GM23338 (cell line): ENCODE data around the gene SASS6. TPM values are rescaled to one million over a fixed set of nuclear protein-coding genes. Genes with fewer than 3 reads are reported as not detected.

Source experiments
- ATAC-seq: fragments of 200-7000 bp; cut with Tn5 transposase; 3 replicates; pipeline ENCODE4 v1.9.1; 2020
- DNase-seq: peaks from one replicate; pipeline ENCODE4 v3.0.0-alpha.2; 2015; ENCODE audit warnings: low spot score
- H2AFZ ChIP-seq: fragments of 200-600 bp; sonication (generic); 2 replicates; pipeline ENCODE4 v1.8.0; 2016; ENCODE audit warnings: antibody characterized with exemption, mild to moderate bottlenecking, moderate library complexity
- H3F3A ChIP-seq: fragments of 200-600 bp; sonication (generic); replicated peaks from 2 replicates; pipeline ENCODE4 v1.8.0; 2017; ENCODE audit warnings: antibody characterized with exemption, mixed run types, low read depth
- H3K27ac ChIP-seq: fragments of 200-600 bp; sonication (generic); 2 replicates; pipeline ENCODE4 v1.6.1; 2016; ENCODE audit warnings: low read depth
- H3K27me3 ChIP-seq: fragments of 200-600 bp; sonication (generic); 2 replicates; pipeline ENCODE4 v1.8.0; 2016; ENCODE audit warnings: mild to moderate bottlenecking, mixed run types, moderate library complexity; ENCODE audit not compliant: insufficient read depth
- H3K36me3 ChIP-seq: fragments of 200-600 bp; sonication (generic); 2 replicates; pipeline ENCODE4 v1.8.0; 2016; ENCODE audit warnings: mild to moderate bottlenecking; ENCODE audit not compliant: insufficient read depth
- H3K4me1 ChIP-seq: fragments of 200-600 bp; sonication (generic); 2 replicates; pipeline ENCODE4 v1.8.0; 2016; ENCODE audit warnings: mild to moderate bottlenecking, moderate library complexity; ENCODE audit not compliant: insufficient read depth
- H3K4me2 ChIP-seq: fragments of 200-600 bp; sonication (generic); 2 replicates; pipeline ENCODE4 v1.7.1; 2017; ENCODE audit warnings: mixed run types
- H3K4me3 ChIP-seq: fragments of 200-600 bp; sonication (generic); 2 replicates; pipeline ENCODE4 v1.6.1; 2016; ENCODE audit warnings: mixed run types
- H3K79me2 ChIP-seq: fragments of 200-600 bp; sonication (generic); replicated peaks from 2 replicates; pipeline ENCODE4 v1.8.0; 2017; ENCODE audit warnings: mild to moderate bottlenecking; ENCODE audit not compliant: insufficient read depth
- H3K9me2 ChIP-seq: fragments of 200-600 bp; sonication (generic); 2 replicates; pipeline ENCODE4 v1.8.0; 2017; ENCODE audit not compliant: insufficient read depth
- H4K20me1 ChIP-seq: fragments of 200-600 bp; sonication (generic); replicated peaks from 2 replicates; pipeline ENCODE4 v1.8.0; 2017; ENCODE audit warnings: mild to moderate bottlenecking; ENCODE audit not compliant: insufficient read depth
- H3K27ac Mint-ChIP-seq: 2 replicates; pipeline ENCODE4 v1.8.0; 2020; ENCODE audit warnings: inconsistent platforms, mild to moderate bottlenecking, moderate library complexity, mixed read lengths
- H3K27me3 Mint-ChIP-seq: 3 replicates; pipeline ENCODE4 v1.8.0; 2022; ENCODE audit warnings: low read depth, mild to moderate bottlenecking, moderate library complexity, mixed read lengths, inconsistent platforms; ENCODE audit not compliant: insufficient read depth, poor library complexity
- H3K36me3 Mint-ChIP-seq: 3 replicates; pipeline ENCODE4 v1.8.0; 2021; ENCODE audit warnings: low read depth, mild to moderate bottlenecking, inconsistent platforms, moderate library complexity, mixed read lengths
- H3K4me1 Mint-ChIP-seq: 3 replicates; pipeline ENCODE4 v1.8.0; 2020; ENCODE audit warnings: mild to moderate bottlenecking, inconsistent platforms, mixed read lengths
- H3K4me3 Mint-ChIP-seq: 3 replicates; pipeline ENCODE4 v1.8.0; 2021; ENCODE audit warnings: moderate library complexity, mild to moderate bottlenecking, inconsistent platforms, mixed read lengths
- H3K9me3 Mint-ChIP-seq: 3 replicates; pipeline ENCODE4 v1.8.0; 2020; ENCODE audit warnings: moderate library complexity, mild to moderate bottlenecking, inconsistent platforms, mixed read lengths
- CREB1 ChIP-seq: fragments of 250-450 bp; sonication (Bioruptor Pico); IDR thresholded peaks from 2 replicates; pipeline ENCODE4 v1.5.0; 2020; ENCODE audit warnings: low read depth, mild to moderate bottlenecking, moderate library complexity
- CTCF ChIP-seq, 2 experiments: fragments of 200-600 bp in 1 of 2; sonication (generic) in 1 of 2; conservative IDR thresholded peaks; 2 replicates each; pipeline versions ENCODE4 v1.5.1 to v1.6.1; 2016 to 2017; ENCODE audit warnings: antibody characterized with exemption in 2 of 2, low read depth in 2 of 2, mild to moderate bottlenecking in 2 of 2, moderate library complexity in 1 of 2
- EZH2 ChIP-seq: fragments of 200-600 bp; sonication (generic); IDR thresholded peaks from one replicate; pipeline ENCODE4 v1.8.0; 2017; ENCODE audit warnings: antibody characterized with exemption, mild to moderate bottlenecking, low read depth; ENCODE audit not compliant: unreplicated experiment
- EZH2phosphoT487 ChIP-seq: fragments of 200-600 bp; sonication (generic); IDR thresholded peaks from one replicate; pipeline ENCODE4 v1.8.1; 2018; ENCODE audit warnings: antibody characterized with exemption; ENCODE audit not compliant: unreplicated experiment
- JUNB ChIP-seq: IDR thresholded peaks from one replicate; pipeline ENCODE4 v1.6.1; 2016; ENCODE audit warnings: antibody characterized with exemption; ENCODE audit not compliant: unreplicated experiment
- NANOG ChIP-seq: IDR thresholded peaks from 2 replicates; pipeline ENCODE4 v1.6.1; 2016; ENCODE audit warnings: antibody characterized with exemption, borderline replicate concordance
- POLR2AphosphoS5 ChIP-seq: IDR thresholded peaks from 2 replicates; pipeline ENCODE4 v1.6.1; 2016; ENCODE audit warnings: antibody characterized with exemption, low read depth
- STAT1 ChIP-seq: IDR thresholded peaks from one replicate; pipeline ENCODE4 v1.6.1; 2016; ENCODE audit warnings: antibody characterized with exemption; ENCODE audit not compliant: unreplicated experiment
- ZNF114 ChIP-seq: fragments of 250-450 bp; sonication (Bioruptor Pico); IDR thresholded peaks from 2 replicates; pipeline ENCODE4 v1.5.0; 2020; ENCODE audit warnings: mild to moderate bottlenecking, moderate library complexity
- ZNF331 ChIP-seq: fragments of 250-450 bp; sonication (Bioruptor Pico); IDR thresholded peaks from 2 replicates; pipeline ENCODE4 v1.5.0; 2020; ENCODE audit warnings: low read depth, mild to moderate bottlenecking, moderate library complexity
- ZNF462 ChIP-seq: fragments of 250-450 bp; sonication (Bioruptor Pico); IDR thresholded peaks from 2 replicates; pipeline ENCODE4 v1.5.0; 2020; ENCODE audit warnings: mild to moderate bottlenecking, moderate library complexity
- polyA plus RNA-seq: library from polyadenylated mRNA; unstranded; fragments of >200 nt; fragmentation: Nextera tagmentation; extraction: Ambion mirVana; gene quantifications from 2 replicates; pipeline ENCODE4 v1.2.1, GENCODE V29; 2016
- total RNA-seq: library from RNA; depleted of rRNA; stranded (reverse); fragments of >200 nt; shearing (Covaris generic); gene quantifications from 2 replicates; pipeline ENCODE4 v1.2.3, GENCODE V29; 2014
- TF ChIP-seq, protein P1 (sequence below): IDR thresholded peaks from one replicate; pipeline ENCODE4 v1.6.1; 2018; ENCODE audit warnings: antibody characterized with exemption; ENCODE audit not compliant: unreplicated experiment
- TF ChIP-seq, protein P2 (sequence below): IDR thresholded peaks from 2 replicates; pipeline ENCODE4 v1.6.1; 2016; ENCODE audit warnings: antibody characterized with exemption

The SASS6 gene
- total and polyA plus RNA-seq, 2 experiments from 2014 or later: 17.0 to 21.1 TPM

DNA sequence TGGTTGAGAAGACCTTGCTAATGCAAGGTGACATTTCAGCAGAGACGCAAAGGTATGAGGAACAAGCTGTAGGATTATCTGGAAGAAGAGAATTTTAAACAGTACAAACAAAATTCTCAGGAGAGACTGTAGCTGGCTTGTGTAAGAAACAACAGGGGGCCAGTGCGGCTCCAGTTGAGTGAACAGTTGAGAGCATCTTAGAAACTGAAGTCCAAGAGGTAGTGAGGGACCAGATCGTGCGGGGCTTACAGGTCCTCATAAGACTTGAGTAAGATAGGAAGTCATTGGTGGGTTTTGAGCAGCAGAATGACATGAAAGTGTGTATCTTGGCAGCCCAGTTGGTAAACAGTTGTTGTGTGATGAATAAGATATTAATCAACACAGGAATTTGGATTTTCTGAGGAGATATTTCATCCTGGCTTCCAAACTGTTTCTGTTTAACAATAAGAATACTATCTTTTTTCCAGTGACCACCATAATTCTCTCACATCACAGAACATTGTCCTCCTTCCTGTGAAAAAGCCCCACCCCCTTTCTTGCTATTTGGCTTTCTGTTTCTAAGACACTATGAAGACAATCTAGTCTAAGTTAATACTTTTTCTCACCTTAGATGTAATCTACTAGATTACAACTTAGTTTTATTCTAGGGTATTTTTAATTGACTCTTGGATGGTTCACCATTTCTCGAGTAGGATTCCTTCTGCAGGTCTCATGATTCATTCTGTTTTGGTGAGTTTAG, 62.4 kb downstream of the SASS6 start (continued):
- TF ChIP-seq JUNB: no peak
- TF ChIP-seq ZNF331 (CRISPR knock-in tag): no peak

DNA sequence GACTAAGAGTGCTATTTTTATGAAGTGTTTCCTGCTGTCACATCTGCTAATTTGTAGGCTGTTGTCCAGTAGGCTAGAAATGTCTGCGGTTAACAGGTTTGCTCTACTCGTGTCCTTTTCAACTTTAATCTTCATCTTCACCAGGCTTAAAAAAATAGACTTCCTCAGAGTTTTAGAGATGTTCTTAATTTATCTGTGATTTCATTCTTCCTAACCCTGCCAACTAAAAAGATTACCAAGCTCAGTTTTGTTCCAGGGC, 66.8 kb downstream of the SASS6 start:
- Histone ChIP-seq H3K4me2 (no peak overlapping the region), H4K20me1 (peaks cover 4% of the 10 kb centered on the region; the same call in 1 of the 2 replicates), H3K27ac (no peak overlapping the region), H3K4me1 (no peaks in the 10 kb centered on the region), H3F3A (no peaks in the 10 kb centered on the region), H2AFZ (no peak overlapping the region), H3K4me3 (no peak overlapping the region), H3K79me2 (peaks cover 14% of the 10 kb centered on the region), H3K27me3 (no peaks in the 10 kb centered on the region), H3K9me2 (no peaks in the 10 kb centered on the region), H3K36me3 (peaks cover 52% of the 10 kb centered on the region)
- Mint-ChIP-seq H3K4me1 (no peaks in the 10 kb centered on the region), H3K4me3 (no peak overlapping the region), H3K27me3 (peaks cover 4% of the 10 kb centered on the region), H3K9me3 (no peaks in the 10 kb centered on the region; the same call in 2 of the 3 replicates), H3K36me3 (peaks cover 58% of the 10 kb centered on the region), H3K27ac (peak overlapping the region; percentile 10)
- TF ChIP-seq EZH2phosphoT487 (no peak), STAT1 (no peak), NANOG (no peak), ZNF462 (no peak), CTCF (conservative IDR thresholded peaks at IDR 0.05; ENCODE audit: low read depth in 2 of 2) (no peak), ZNF331 (CRISPR knock-in tag) (no peak), JUNB (no peak), CREB1 (CRISPR knock-in tag) (no peak), POLR2AphosphoS5 (no peak), EZH2 (no peak), ZNF114 (CRISPR knock-in tag) (no peak)
- TF ChIP-seq, protein P1, sequence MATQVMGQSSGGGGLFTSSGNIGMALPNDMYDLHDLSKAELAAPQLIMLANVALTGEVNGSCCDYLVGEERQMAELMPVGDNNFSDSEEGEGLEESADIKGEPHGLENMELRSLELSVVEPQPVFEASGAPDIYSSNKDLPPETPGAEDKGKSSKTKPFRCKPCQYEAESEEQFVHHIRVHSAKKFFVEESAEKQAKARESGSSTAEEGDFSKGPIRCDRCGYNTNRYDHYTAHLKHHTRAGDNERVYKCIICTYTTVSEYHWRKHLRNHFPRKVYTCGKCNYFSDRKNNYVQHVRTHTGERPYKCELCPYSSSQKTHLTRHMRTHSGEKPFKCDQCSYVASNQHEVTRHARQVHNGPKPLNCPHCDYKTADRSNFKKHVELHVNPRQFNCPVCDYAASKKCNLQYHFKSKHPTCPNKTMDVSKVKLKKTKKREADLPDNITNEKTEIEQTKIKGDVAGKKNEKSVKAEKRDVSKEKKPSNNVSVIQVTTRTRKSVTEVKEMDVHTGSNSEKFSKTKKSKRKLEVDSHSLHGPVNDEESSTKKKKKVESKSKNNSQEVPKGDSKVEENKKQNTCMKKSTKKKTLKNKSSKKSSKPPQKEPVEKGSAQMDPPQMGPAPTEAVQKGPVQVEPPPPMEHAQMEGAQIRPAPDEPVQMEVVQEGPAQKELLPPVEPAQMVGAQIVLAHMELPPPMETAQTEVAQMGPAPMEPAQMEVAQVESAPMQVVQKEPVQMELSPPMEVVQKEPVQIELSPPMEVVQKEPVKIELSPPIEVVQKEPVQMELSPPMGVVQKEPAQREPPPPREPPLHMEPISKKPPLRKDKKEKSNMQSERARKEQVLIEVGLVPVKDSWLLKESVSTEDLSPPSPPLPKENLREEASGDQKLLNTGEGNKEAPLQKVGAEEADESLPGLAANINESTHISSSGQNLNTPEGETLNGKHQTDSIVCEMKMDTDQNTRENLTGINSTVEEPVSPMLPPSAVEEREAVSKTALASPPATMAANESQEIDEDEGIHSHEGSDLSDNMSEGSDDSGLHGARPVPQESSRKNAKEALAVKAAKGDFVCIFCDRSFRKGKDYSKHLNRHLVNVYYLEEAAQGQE: no peak
- TF ChIP-seq, protein P2, sequence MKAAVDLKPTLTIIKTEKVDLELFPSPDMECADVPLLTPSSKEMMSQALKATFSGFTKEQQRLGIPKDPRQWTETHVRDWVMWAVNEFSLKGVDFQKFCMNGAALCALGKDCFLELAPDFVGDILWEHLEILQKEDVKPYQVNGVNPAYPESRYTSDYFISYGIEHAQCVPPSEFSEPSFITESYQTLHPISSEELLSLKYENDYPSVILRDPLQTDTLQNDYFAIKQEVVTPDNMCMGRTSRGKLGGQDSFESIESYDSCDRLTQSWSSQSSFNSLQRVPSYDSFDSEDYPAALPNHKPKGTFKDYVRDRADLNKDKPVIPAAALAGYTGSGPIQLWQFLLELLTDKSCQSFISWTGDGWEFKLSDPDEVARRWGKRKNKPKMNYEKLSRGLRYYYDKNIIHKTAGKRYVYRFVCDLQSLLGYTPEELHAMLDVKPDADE: no peak
- no peak for ATAC-seq
- DNase-seq: no peak
